ENCODE results near the gene DYNLL2. TPM values are rescaled to one million over a fixed set of nuclear protein-coding genes. Genes with fewer than 3 reads are reported as not detected.

Gene DYNLL2
- total and polyA plus RNA-seq, 9 of the 15 experiments (the other 6 are each of a cell fraction or from before 2014, with no cell fraction given): 1.8 to 24.5 (median 13.0) TPM

GRCh38 chr17:58083491-58084316 lies 485 bp downstream of the DYNLL2 start (continued):
- TF ChIP-seq NR0B1 (IDR thresholded peaks at IDR 0.05; ENCODE audit: partially characterized antibody) (no peak), POLR2A (conservative IDR thresholded peaks at IDR 0.05) (no peak), ZBTB40 (IDR thresholded peaks at IDR 0.05) (no peak), ZBTB40 (CRISPR knock-in tag; IDR thresholded peaks at IDR 0.05) (no peak), RNF2 (IDR thresholded peaks at IDR 0.05) (no peak), RBM34 (IDR thresholded peaks at IDR 0.05; ENCODE audit: borderline replicate concordance, insufficient read depth, low read length) (no peak), ZNF699 (CRISPR knock-in tag; IDR thresholded peaks at IDR 0.05; ENCODE audit: insufficient replicate concordance) (no peak), NFATC3 (IDR thresholded peaks at IDR 0.05) (no peak), ZBTB43 (CRISPR knock-in tag; IDR thresholded peaks at IDR 0.05) (no peak), SAP30 (IDR thresholded peaks at IDR 0.05; ENCODE audit: borderline replicate concordance, insufficient read depth, low read depth, low read length, poor library complexity, severe bottlenecking) (peak; percentile 58), CEBPB (tag; IDR thresholded peaks at IDR 0.05) (no peak), ZNF239 (CRISPR knock-in tag; IDR thresholded peaks at IDR 0.05) (no peak), ZNF507 (tag; conservative IDR thresholded peaks at IDR 0.05) (no peak), TFAM (CRISPR knock-in tag; conservative IDR thresholded peaks at IDR 0.05) (no peak), HOXB6 (CRISPR knock-in tag; IDR thresholded peaks at IDR 0.05; ENCODE audit: borderline replicate concordance) (no peak), MED1 (CRISPR knock-in tag; IDR thresholded peaks at IDR 0.05; ENCODE audit: borderline replicate concordance) (peak; percentile 75; the same call in 1 of the 2 replicates)
